Activated B cell treated with CpG ODN at 0.5 μM for 24 hours (primary cell): Measurements from ENCODE around the gene TSPEAR. TPM values are rescaled to one million over a fixed set of nuclear protein-coding genes. Genes with fewer than 3 reads are reported as not detected.

ENCODE experiments used
- ATAC-seq: fragments of 200-7000 bp; cut with Tn5 transposase; one replicate; pipeline ENCODE4 v1.10.0; 2021; ENCODE audit warnings: low read depth, mild to moderate bottlenecking, moderate library complexity
- CTCF ChIA-PET: fragments of 350-600 bp; sonication (Branson Sonifier 250); formaldehyde crosslinking; loops from one replicate; lab custom pipeline; 2021; ENCODE audit warnings: antibody characterized with exemption; lab: Charles Lee
- POLR2A ChIA-PET: fragments of 350-600 bp; sonication (Branson Sonifier 250); formaldehyde crosslinking; loops from one replicate; lab custom pipeline; 2021; ENCODE audit warnings: antibody characterized with exemption; lab: Charles Lee
- DNase-seq: peaks from one replicate; pipeline ENCODE4 v3.0.0; 2022
- H3K27ac Mint-ChIP-seq: one replicate; pipeline ENCODE4 v1.8.0; 2020; ENCODE audit warnings: mixed read lengths
- H3K27me3 Mint-ChIP-seq: one replicate; pipeline ENCODE4 v1.8.0; 2021; ENCODE audit warnings: mixed read lengths
- H3K36me3 Mint-ChIP-seq: one replicate; pipeline ENCODE4 v1.8.0; 2021; ENCODE audit warnings: low read depth, mixed read lengths
- H3K4me1 Mint-ChIP-seq: one replicate; pipeline ENCODE4 v1.8.0; 2021; ENCODE audit warnings: mixed read lengths
- H3K4me3 Mint-ChIP-seq: one replicate; pipeline ENCODE4 v1.8.0; 2020; ENCODE audit warnings: mild to moderate bottlenecking, mixed read lengths
- H3K9me3 Mint-ChIP-seq: one replicate; pipeline ENCODE4 v1.8.0; 2020; ENCODE audit warnings: mixed read lengths
- CTCF ChIP-seq: fragments of 200-600 bp; IDR thresholded peaks from one replicate; pipeline ENCODE4 v1.8.0; 2022; ENCODE audit warnings: antibody characterized with exemption, mild to moderate bottlenecking
- intact Hi-C: fragments of 100-400 bp; cut with micrococcal nuclease; formaldehyde crosslinking; loops from one replicate; pipeline ENCODE4 v1.15.1; 2024
- total RNA-seq: library from RNA; stranded (reverse); gene quantifications from 2 replicates; pipeline ENCODE4 v1.2.3, GENCODE V29; 2022

Gene TSPEAR
- total RNA-seq, 1 donor from 2014 or later = not detected

- CTCF ChIA-PET = no interaction called here
- no peaks in the 10 kb centered on the region for H3K36me3 Mint-ChIP-seq
These were observed 233.7 kb downstream of the TSPEAR start for GRCh38 chr21:44477712-44478111.

GRCh38 chr21:44477131-44477530, 234.2 kb downstream of the TSPEAR start:
- H3K9me3 Mint-ChIP-seq = no peaks in the 10 kb centered on the region
- no peak for TF ChIP-seq CTCF
- H3K4me1 Mint-ChIP-seq = peaks cover 4% of the 10 kb centered on the region
- no peak overlapping the region for H3K27ac Mint-ChIP-seq
- intact Hi-C loops = no loop called here
- POLR2A ChIA-PET = no interaction called here
- DNase-seq = no peak
- H3K27me3 Mint-ChIP-seq = peaks cover 7% of the 10 kb centered on the region
- ATAC-seq = no peak
- no peak overlapping the region for H3K4me3 Mint-ChIP-seq
- CTCF ChIA-PET = no interaction called here
- H3K36me3 Mint-ChIP-seq = no peaks in the 10 kb centered on the region

More at GRCh38 chr21:44477712-44478111, 233.7 kb downstream of the TSPEAR start:
- Mint-ChIP-seq H3K27ac (no peak overlapping the region), H3K4me3 (no peak overlapping the region), H3K27me3 (peaks cover 4% of the 10 kb centered on the region), H3K9me3 (no peaks in the 10 kb centered on the region), H3K4me1 (peaks cover 4% of the 10 kb centered on the region)
- DNase-seq (no peak), ATAC-seq (no peak)
- no peak for TF ChIP-seq CTCF
- intact Hi-C loops = loop anchor here (2.0 kb wide), 3 partner anchors 175 to 673 kb away; partner anchors contain the start of gene TRAPPC10
- POLR2A ChIA-PET = no interaction called here

- no peak overlapping the region for H3K27ac Mint-ChIP-seq
- intact Hi-C loops = no loop called here
- no peak for TF ChIP-seq CTCF
- DNase-seq (no peak), ATAC-seq (no peak)
- POLR2A ChIA-PET = no interaction called here
- no peak overlapping the region for H3K4me3 Mint-ChIP-seq
- no peaks in the 10 kb centered on the region for H3K9me3 Mint-ChIP-seq
- H3K36me3 Mint-ChIP-seq = no peaks in the 10 kb centered on the region
- peaks cover 4% of the 10 kb centered on the region for H3K4me1 Mint-ChIP-seq
- H3K27me3 Mint-ChIP-seq = peaks cover 4% of the 10 kb centered on the region
- CTCF ChIA-PET = no interaction called here
These were observed 236.0 kb downstream of the TSPEAR start for GRCh38 chr21:44475266-44475845.

GRCh38 chr21:44473915-44474555, 237.3 kb downstream of the TSPEAR start:
- ChIA-PET CTCF (no interaction called here), POLR2A (no interaction called here)
- Mint-ChIP-seq H3K4me1 (peaks cover 2% of the 10 kb centered on the region), H3K27me3 (peaks cover 4% of the 10 kb centered on the region), H3K9me3 (no peaks in the 10 kb centered on the region), H3K27ac (no peak overlapping the region), H3K36me3 (no peaks in the 10 kb centered on the region), H3K4me3 (no peak overlapping the region)
- ATAC-seq (no peak), DNase-seq (no peak)
- intact Hi-C loops = no loop called here
- no peak for TF ChIP-seq CTCF

- CTCF ChIA-PET = no interaction called here
- intact Hi-C loops = no loop called here
These were observed 239.4 kb downstream of the TSPEAR start for GRCh38 chr21:44471996-44472395.

More at GRCh38 chr21:44471996-44472395, 239.4 kb downstream of the TSPEAR start:
- Mint-ChIP-seq H3K36me3 (no peaks in the 10 kb centered on the region), H3K9me3 (no peaks in the 10 kb centered on the region), H3K4me1 (no peaks in the 10 kb centered on the region), H3K4me3 (no peak overlapping the region), H3K27ac (no peak overlapping the region), H3K27me3 (peaks cover 3% of the 10 kb centered on the region)
- no peak for TF ChIP-seq CTCF
- DNase-seq = no peak
- POLR2A ChIA-PET = no interaction called here
- ATAC-seq = no peak
